ENCODE measurements around the gene ATP6V0D1. TPM values are rescaled to one million over a fixed set of nuclear protein-coding genes. Genes with fewer than 3 reads are reported as not detected.

ATP6V0D1 gene
- total and polyA plus RNA-seq, 9 donors = 32.5 to 113 (median 63.0) TPM

- peak overlapping the region in 1 of 2 donors; percentile 46 for H3K27ac ChIP-seq
- H3K4me1 ChIP-seq (ENCODE audit: insufficient read depth) = peaks cover 9% of the 10 kb centered on the region
- TF ChIP-seq CTCF (IDR thresholded peaks at IDR 0.05) = no peak
- no peak for TF ChIP-seq POLR2A (IDR thresholded peaks at IDR 0.05)
- no peak for TF ChIP-seq EP300 (IDR thresholded peaks at IDR 0.05)
- H3K4me3 ChIP-seq = no peak overlapping the region
- 34 to 49% (median 36%) methylated on average over 6 of the region's 6 CpGs for WGBS, 3 donors
- DNase-seq = no peak
- no peaks in the 10 kb centered on the region for H3K9me3 ChIP-seq
- intact Hi-C loops (cut with DNase I) = loop anchor here in 1 of 4 donors (10.0 kb wide), 1 partner anchor 159 kb away; no protein-coding TSS in a partner anchor
- no peaks in the 10 kb centered on the region for H3K36me3 ChIP-seq
- H3K27me3 ChIP-seq = no peaks in the 10 kb centered on the region
These were observed 66.7 kb downstream of the ATP6V0D1 start for GRCh38 chr16:67413978-67414911.

GRCh38 chr16:67412294-67412693 is 68.7 kb downstream of the ATP6V0D1 start:
- 19 to 29% (median 23%) methylated on average over 2 of the region's 2 CpGs for WGBS, 3 donors
- Histone ChIP-seq H3K36me3 (no peaks in the 10 kb centered on the region), H3K4me3 (no peak overlapping the region), H3K27me3 (no peaks in the 10 kb centered on the region), H3K27ac (no peak overlapping the region), H3K4me1 (ENCODE audit: insufficient read depth) (peaks cover 9% of the 10 kb centered on the region), H3K9me3 (no peaks in the 10 kb centered on the region)
- intact Hi-C loops (cut with DNase I) = loop anchor here in 1 of 4 donors (10.0 kb wide), 1 partner anchor 157 kb away; no protein-coding TSS in a partner anchor
- TF ChIP-seq CTCF (IDR thresholded peaks at IDR 0.05) (no peak), POLR2A (IDR thresholded peaks at IDR 0.05) (no peak), EP300 (IDR thresholded peaks at IDR 0.05) (no peak)
- DNase-seq = no peak

- H3K9me3 ChIP-seq = no peaks in the 10 kb centered on the region
- no peak overlapping the region for H3K4me3 ChIP-seq
- WGBS, 3 donors = 91 to 95% (median 92%) methylated on average over 3 of the region's 3 CpGs
- H3K27ac ChIP-seq = no peak overlapping the region
- no peaks in the 10 kb centered on the region for H3K27me3 ChIP-seq
- TF ChIP-seq CTCF (IDR thresholded peaks at IDR 0.05) = no peak
- no peak for TF ChIP-seq POLR2A (IDR thresholded peaks at IDR 0.05)
- no peak for TF ChIP-seq EP300 (IDR thresholded peaks at IDR 0.05)
- no peaks in the 10 kb centered on the region for H3K36me3 ChIP-seq
- peaks cover 9% of the 10 kb centered on the region for H3K4me1 ChIP-seq (ENCODE audit: insufficient read depth)
- DNase-seq = no peak
- intact Hi-C loops (cut with DNase I) = loop anchor here in 1 of 4 donors (10.0 kb wide), 1 partner anchor 157 kb away; no protein-coding TSS in a partner anchor
These were observed 69.6 kb downstream of the ATP6V0D1 start for GRCh38 chr16:67411339-67411738.

- intact Hi-C loops (cut with DNase I) = loop anchor here in 2 of 4 donors (5.0 to 10.0 kb wide), 2 partner anchors 127 to 155 kb away; no protein-coding TSS in a partner anchor
- no peak for DNase-seq
- H3K36me3 ChIP-seq = no peaks in the 10 kb centered on the region
- no peak overlapping the region for H3K4me3 ChIP-seq
- no peaks in the 10 kb centered on the region for H3K27me3 ChIP-seq
- peaks cover 8% of the 10 kb centered on the region for H3K4me1 ChIP-seq (ENCODE audit: insufficient read depth)
- H3K9me3 ChIP-seq = no peaks in the 10 kb centered on the region
- H3K27ac ChIP-seq = no peak overlapping the region
- TF ChIP-seq EP300 (IDR thresholded peaks at IDR 0.05) (no peak), CTCF (IDR thresholded peaks at IDR 0.05) (no peak), POLR2A (IDR thresholded peaks at IDR 0.05) (no peak)
- 83 to 89% (median 87%) methylated on average over 9 of the region's 9 CpGs for WGBS, 3 donors
These were observed 71.3 kb downstream of the ATP6V0D1 start for GRCh38 chr16:67409631-67410030.
